HL-60 (cell line): Measurements from ENCODE around the gene LRRC7.

Source experiments
- CTCF ChIP-seq: IDR thresholded peaks from one replicate; pipeline ENCODE4 v1.5.1; 2011; ENCODE audit warnings: low read length, control low read depth, inconsistent platforms; ENCODE audit not compliant: insufficient read depth
- GABPA ChIP-seq: IDR thresholded peaks from 2 replicates; pipeline ENCODE4 v1.6.1; 2012; ENCODE audit warnings: low read depth
- POLR2AphosphoS5 ChIP-seq: IDR thresholded peaks from 2 replicates; pipeline ENCODE4 v1.6.1; 2012; ENCODE audit warnings: low read depth
- REST ChIP-seq: IDR thresholded peaks from 2 replicates; pipeline ENCODE4 v1.6.1; 2012; ENCODE audit warnings: low read depth; ENCODE audit not compliant: insufficient replicate concordance

GRCh38 chr1:69747207-69747606 lies 179.5 kb downstream of the LRRC7 start:
- TF ChIP-seq REST (no peak), CTCF (no peak), POLR2AphosphoS5 (no peak), GABPA (no peak)
